WI38 (cell line): ENCODE results near the gene SMIM3.
"Not testable (repeated sequence)": the region's sequence is repeated elsewhere in the genome, so short reads cannot be mapped to it uniquely, and the experiment has no call there.

ENCODE experiments used
- H3K4me3 ChIP-seq: 2 replicates; pipeline ENCODE4 v1.5.1; 2011; ENCODE audit warnings: low read depth, mild to moderate bottlenecking, control low read depth, low read length
- TF ChIP-seq, protein P1 (sequence below): IDR thresholded peaks from 2 replicates; pipeline ENCODE4 v1.5.1; 2012; ENCODE audit warnings: low read depth, mild to moderate bottlenecking, control low read depth, low read length

The SMIM3 gene, protein sequence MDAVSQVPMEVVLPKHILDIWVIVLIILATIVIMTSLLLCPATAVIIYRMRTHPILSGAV

DNA sequence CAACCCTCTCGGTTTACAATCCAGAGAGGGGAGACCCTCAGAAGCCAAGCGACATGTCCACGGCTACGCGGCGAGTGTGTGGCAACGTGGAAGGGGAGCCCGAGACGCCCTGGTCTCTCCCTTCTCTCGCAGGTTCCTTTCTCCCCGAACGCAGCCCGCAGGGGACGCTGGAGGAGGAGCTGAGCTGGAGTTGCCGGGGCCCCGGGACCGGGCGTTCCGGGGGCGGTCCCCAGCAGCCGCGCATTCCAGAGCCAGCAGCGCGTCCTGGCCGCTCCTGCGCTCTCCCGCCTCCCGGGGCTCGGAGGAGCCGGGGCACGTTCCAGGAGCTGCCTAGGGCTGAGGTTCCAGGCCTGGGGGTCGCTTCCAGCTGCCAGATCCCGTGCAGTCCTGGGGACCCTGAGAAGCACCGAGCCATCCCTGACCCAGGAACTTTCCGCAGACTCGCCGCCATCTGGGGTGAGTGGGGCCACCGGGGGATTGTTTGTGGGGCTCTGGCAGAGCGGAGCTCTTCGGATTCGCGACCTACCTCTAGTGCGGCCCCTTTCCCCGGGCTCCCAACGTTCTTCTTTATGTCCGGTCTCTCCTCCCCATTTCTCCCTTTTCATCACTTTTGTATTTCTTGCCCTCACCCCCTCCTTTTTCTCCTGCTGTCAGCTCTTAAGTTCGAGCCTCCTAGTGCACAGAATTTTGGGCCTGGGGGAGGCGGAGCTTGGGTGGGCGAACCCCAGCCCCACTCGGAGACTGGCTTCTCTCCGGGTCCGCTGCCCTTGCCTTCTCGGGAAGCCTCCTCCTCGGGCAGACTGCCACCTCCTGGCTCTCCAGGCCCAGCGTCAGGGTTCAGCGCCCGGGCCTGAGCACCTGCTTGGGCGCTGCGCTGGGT lies at the start of gene SMIM3:
Gene SMIM3 (plus strand): TSS at position 241 of the 880 bp plus-strand sequence. CDS start 16,684 bp downstream, outside the sequence.
- H3K4me3 ChIP-seq, result peak within 1 kb of the TSS; percentile 78
- TF ChIP-seq, protein P1, sequence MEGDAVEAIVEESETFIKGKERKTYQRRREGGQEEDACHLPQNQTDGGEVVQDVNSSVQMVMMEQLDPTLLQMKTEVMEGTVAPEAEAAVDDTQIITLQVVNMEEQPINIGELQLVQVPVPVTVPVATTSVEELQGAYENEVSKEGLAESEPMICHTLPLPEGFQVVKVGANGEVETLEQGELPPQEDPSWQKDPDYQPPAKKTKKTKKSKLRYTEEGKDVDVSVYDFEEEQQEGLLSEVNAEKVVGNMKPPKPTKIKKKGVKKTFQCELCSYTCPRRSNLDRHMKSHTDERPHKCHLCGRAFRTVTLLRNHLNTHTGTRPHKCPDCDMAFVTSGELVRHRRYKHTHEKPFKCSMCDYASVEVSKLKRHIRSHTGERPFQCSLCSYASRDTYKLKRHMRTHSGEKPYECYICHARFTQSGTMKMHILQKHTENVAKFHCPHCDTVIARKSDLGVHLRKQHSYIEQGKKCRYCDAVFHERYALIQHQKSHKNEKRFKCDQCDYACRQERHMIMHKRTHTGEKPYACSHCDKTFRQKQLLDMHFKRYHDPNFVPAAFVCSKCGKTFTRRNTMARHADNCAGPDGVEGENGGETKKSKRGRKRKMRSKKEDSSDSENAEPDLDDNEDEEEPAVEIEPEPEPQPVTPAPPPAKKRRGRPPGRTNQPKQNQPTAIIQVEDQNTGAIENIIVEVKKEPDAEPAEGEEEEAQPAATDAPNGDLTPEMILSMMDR, result peak; percentile 28; the same call in 1 of the 2 replicates

DNA sequence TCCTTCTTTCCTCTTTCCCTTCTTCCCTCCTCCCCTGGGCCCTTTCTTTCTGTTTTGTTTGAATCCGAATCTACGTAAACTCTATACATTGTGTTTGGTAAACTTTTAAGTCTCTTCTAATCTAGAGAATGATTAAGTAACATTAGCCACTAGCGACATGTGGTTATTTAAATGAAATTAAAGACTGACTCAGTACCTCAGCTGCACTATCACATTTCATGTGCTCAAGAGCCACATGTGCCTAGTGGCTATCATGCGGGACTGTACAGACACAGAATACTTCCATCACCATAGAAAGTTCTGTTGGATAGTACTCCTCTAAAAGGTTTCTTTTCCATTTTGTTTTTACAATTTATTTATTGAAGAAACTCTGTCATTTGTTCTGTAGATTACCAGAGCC lies 48.7 kb upstream of the SMIM3 start:
- no peak overlapping the region for H3K4me3 ChIP-seq
- TF ChIP-seq, protein P1, result no peak

DNA sequence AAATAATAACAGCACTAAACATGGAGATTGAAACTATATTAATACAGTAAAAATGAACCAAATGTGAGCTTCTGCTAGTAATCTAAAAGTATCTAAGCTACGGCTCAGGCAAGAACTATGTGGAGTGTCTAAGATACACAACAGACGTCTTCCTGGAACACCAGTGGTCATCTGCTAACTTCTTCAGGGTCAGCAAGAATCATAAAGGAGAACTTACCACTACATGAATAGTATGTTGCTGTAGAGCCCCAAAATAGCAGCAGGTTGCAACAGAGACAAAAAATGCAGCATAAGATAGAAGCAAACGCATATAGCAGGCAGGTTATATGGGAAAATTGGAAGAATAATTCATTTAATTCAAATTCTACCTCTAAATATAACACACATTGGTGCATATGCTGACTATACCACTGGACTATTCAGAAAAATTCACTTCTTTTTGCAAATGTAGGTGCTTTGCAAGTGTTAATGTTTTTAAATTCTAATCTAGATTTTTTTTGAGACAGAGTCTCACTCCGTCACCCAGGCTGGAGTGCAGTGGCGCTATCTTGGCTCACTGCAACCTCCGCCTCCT lies 46.8 kb upstream of the SMIM3 start:
- TF ChIP-seq, protein P1, result no peak

DNA sequence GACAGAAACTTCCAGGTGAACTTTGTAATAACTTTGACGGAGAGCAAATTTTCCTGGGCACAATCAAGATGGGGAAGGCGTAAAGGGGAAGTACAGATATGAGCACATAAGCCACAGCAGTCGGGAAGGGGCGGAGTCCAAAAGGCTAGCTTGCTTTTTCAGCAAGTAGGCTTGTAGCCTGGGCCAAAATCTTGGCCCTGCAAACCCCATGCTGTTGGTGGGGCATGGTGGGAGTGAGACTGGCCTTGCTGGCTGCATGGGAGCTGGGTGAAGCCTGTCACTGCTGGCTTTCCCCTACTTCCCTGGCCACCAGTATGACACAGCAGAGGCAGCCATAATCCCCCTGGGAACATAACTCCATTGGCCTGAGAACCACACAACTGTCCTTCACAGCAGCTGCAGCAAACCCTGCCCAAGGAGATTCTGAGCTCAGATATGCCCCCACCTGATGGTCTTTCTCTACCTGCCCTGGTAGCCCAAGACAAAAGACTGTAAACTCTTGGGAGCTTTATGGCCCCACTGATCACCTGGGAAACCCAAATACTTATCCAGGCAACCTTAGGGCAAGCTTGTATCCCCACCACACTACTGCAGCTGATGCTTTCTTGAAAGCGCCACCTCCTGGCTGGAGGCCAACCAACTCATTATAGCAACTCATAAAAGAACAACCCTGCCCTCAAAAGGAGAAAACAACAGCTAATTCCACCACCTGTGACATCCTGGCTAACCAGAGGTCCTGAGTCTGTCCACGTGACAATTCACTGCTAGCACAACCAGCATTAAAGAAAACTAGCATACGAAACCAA lies 43.8 kb upstream of the SMIM3 start:
- no peak overlapping the region for H3K4me3 ChIP-seq
- TF ChIP-seq, protein P1, result no peak

More for the DNA sequence above, 46.8 kb upstream of the SMIM3 start:
- no peak overlapping the region for H3K4me3 ChIP-seq

DNA sequence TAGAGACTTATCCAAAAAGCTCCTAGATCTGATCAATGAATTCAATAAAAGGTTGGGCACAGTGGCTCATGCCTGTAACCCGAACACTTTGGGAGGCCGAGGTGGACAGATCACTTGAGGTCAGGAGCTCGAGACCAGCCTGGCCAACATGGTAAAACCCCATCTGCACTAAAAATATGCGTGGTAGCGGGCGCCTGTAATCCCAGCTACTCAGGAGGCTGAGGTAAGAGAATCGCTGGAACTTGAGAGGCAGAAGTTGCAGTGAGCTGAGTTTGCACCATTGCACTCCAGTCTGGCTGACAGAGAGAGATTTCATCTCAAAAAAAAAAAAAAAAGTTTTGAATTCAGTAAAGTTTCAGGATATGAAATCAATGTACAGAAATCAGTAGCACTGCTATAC lies 39.7 kb upstream of the SMIM3 start:
- TF ChIP-seq, protein P1, result no peak
- no peak overlapping the region for H3K4me3 ChIP-seq

DNA sequence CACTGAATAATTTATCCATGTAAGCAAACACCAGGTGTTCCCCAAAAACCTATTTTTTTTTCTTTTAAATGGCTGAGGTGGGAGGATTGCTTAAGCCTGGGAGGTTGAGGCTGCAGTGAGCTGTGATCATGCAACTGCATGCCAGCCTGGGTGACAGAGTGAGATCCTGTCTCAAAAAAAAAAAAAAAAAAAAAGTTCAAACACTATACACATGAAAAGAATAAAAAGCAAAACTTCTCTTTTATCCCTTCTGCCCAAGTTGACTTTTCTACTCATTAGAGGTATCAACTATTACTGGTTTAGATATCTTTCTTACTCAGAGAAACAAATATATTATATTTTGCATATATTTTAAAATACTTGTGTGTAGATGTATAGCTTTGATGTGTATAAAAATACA lies 37.6 kb upstream of the SMIM3 start:
- TF ChIP-seq, protein P1, result no peak
- H3K4me3 ChIP-seq, result no peak overlapping the region

DNA sequence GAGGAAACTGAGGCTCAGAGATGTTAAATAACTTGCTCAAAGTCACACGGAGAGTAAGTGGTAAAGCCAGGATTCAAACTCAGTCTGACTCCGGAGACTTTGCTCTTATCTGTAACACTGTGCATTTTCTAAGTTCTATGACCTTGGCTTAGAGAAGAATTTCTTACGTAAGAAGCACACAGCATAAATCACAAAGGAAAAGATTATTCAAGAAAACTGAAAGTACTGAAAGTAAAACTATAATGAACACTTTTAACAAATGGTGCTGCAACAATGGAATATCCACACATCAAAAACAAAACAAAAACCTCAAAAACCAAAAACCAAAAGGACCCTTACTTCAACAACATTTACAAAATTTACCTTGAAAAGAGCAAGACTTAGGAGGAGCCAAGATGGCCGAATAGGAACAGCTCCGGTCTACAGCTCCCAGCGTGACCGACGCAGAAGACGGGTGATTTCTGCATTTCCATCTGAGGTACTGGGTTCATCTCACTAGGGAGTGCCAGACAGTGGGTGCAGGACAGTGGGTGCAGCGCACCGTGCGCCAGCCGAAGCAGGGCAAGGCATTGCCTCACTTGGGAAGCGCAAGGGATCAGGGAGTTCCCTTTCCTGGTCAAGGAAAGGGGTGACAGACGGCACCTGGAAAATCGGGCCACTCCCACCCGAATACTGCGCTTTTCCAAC lies 36.0 kb upstream of the SMIM3 start:
- not testable (repeated sequence) for H3K4me3 ChIP-seq

DNA sequence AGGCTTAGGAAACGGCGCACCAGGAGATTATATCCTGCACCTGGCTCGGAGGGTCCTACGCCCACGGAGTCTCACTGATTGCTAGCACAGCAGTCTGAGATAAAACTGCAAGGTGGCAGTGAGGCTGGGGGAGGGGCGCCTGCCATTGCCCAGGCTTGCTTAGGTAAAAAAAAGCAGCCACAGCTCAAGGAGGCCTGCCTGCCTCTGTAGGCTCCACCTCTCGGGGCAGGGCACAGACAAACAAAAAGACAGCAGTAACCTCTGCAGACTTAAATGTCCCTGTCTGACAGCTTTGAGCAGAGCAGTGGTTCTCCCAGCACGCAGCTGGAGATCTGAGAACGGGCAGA lies 35.4 kb upstream of the SMIM3 start:
- not testable (repeated sequence) for H3K4me3 ChIP-seq
